Measurements from ENCODE around the gene AUH. TPM values are rescaled to one million over a fixed set of nuclear protein-coding genes. Genes with fewer than 3 reads are reported as not detected.

The AUH gene
- total and polyA plus RNA-seq, 5 donors = 19.1 to 29.0 (median 26.9) TPM

GRCh38 chr9:91297306-91297705, 64.4 kb downstream of the AUH start:
- no peak for ATAC-seq
- Histone ChIP-seq H3K27ac (ENCODE audit: low read length) (no peak overlapping the region), H3K4me1 (ENCODE audit: control insufficient read depth, insufficient read depth, low read length) (peaks cover 1% of the 10 kb centered on the region), H3K27me3 (ENCODE audit: control insufficient read depth, insufficient read depth) (no peaks in the 10 kb centered on the region), H3K4me3 (ENCODE audit: low read length) (no peak overlapping the region), H3K9me3 (ENCODE audit: control insufficient read depth, low read length) (no peaks in the 10 kb centered on the region)
- no peak for DNase-seq
- intact Hi-C loops (cut with DNase I) = no loop called here
- WGBS = 91% methylated on average over 1 of the region's 1 CpG

- intact Hi-C loops (cut with DNase I) = no loop called here
- no peak for DNase-seq
- Histone ChIP-seq H3K27me3 (ENCODE audit: control insufficient read depth, insufficient read depth) (no peaks in the 10 kb centered on the region), H3K9me3 (ENCODE audit: control insufficient read depth, low read length) (no peaks in the 10 kb centered on the region), H3K4me3 (ENCODE audit: low read length) (no peak overlapping the region), H3K27ac (ENCODE audit: low read length) (no peak overlapping the region), H3K4me1 (ENCODE audit: control insufficient read depth, insufficient read depth, low read length) (peaks cover 1% of the 10 kb centered on the region)
- no peak for ATAC-seq
These were observed 65.4 kb downstream of the AUH start for GRCh38 chr9:91296354-91296753.

GRCh38 chr9:91295357-91295756, 66.4 kb downstream of the AUH start:
- no peaks in the 10 kb centered on the region for H3K27me3 ChIP-seq (ENCODE audit: control insufficient read depth, insufficient read depth)
- no peak overlapping the region for H3K4me3 ChIP-seq (ENCODE audit: low read length)
- DNase-seq (no peak), ATAC-seq (no peak)
- no peak overlapping the region for H3K27ac ChIP-seq (ENCODE audit: low read length)
- WGBS = 73% methylated on average over 2 of the region's 2 CpGs
- intact Hi-C loops (cut with DNase I) = loop anchor here in 1 of 4 donors (2.0 kb wide), 1 partner anchor 15 kb away; no protein-coding TSS in a partner anchor
- H3K9me3 ChIP-seq (ENCODE audit: control insufficient read depth, low read length) = no peaks in the 10 kb centered on the region
- H3K4me1 ChIP-seq (ENCODE audit: control insufficient read depth, insufficient read depth, low read length) = peaks cover 1% of the 10 kb centered on the region

- intact Hi-C loops (cut with DNase I) = no loop called here
- ATAC-seq = no peak
- no peaks in the 10 kb centered on the region for H3K9me3 ChIP-seq (ENCODE audit: control insufficient read depth, low read length)
- H3K27me3 ChIP-seq (ENCODE audit: control insufficient read depth, insufficient read depth) = no peaks in the 10 kb centered on the region
- 81% methylated on average over 4 of the region's 4 CpGs for whole genome bisulfite sequencing
- no peaks in the 10 kb centered on the region for H3K4me1 ChIP-seq (ENCODE audit: control insufficient read depth, insufficient read depth, low read length)
- no peak overlapping the region for H3K27ac ChIP-seq (ENCODE audit: low read length)
- DNase-seq = no peak
- H3K4me3 ChIP-seq (ENCODE audit: low read length) = no peak overlapping the region
These were observed 69.9 kb downstream of the AUH start for GRCh38 chr9:91291866-91292265.

- intact Hi-C loops (cut with DNase I) = no loop called here
- Histone ChIP-seq H3K4me1 (ENCODE audit: control insufficient read depth, insufficient read depth, low read length) (no peaks in the 10 kb centered on the region), H3K27me3 (ENCODE audit: control insufficient read depth, insufficient read depth) (no peaks in the 10 kb centered on the region), H3K9me3 (ENCODE audit: control insufficient read depth, low read length) (no peaks in the 10 kb centered on the region), H3K4me3 (ENCODE audit: low read length) (no peak overlapping the region), H3K27ac (ENCODE audit: low read length) (no peak overlapping the region)
- ATAC-seq (no peak), DNase-seq (no peak)
- 86% methylated on average over 1 of the region's 1 CpG for WGBS
These were observed 72.5 kb downstream of the AUH start for GRCh38 chr9:91289244-91289643.

- intact Hi-C loops (cut with DNase I) = no loop called here
- WGBS = 58% methylated on average over 6 of the region's 6 CpGs
- H3K27me3 ChIP-seq (ENCODE audit: control insufficient read depth, insufficient read depth) = no peaks in the 10 kb centered on the region
- ATAC-seq = no peak
- H3K27ac ChIP-seq (ENCODE audit: low read length) = no peak overlapping the region
- no peak overlapping the region for H3K4me3 ChIP-seq (ENCODE audit: low read length)
- no peaks in the 10 kb centered on the region for H3K9me3 ChIP-seq (ENCODE audit: control insufficient read depth, low read length)
- DNase-seq = no peak
- no peaks in the 10 kb centered on the region for H3K4me1 ChIP-seq (ENCODE audit: control insufficient read depth, insufficient read depth, low read length)
These were observed 75.9 kb downstream of the AUH start for GRCh38 chr9:91285729-91286353.

- intact Hi-C loops (cut with DNase I) = no loop called here
- no peaks in the 10 kb centered on the region for H3K4me1 ChIP-seq (ENCODE audit: control insufficient read depth, insufficient read depth, low read length)
- WGBS = 97% methylated on average over 3 of the region's 3 CpGs
- H3K9me3 ChIP-seq (ENCODE audit: control insufficient read depth, low read length) = no peaks in the 10 kb centered on the region
- no peak overlapping the region for H3K4me3 ChIP-seq (ENCODE audit: low read length)
- ATAC-seq (no peak), DNase-seq (no peak)
- no peak overlapping the region for H3K27ac ChIP-seq (ENCODE audit: low read length)
- H3K27me3 ChIP-seq (ENCODE audit: control insufficient read depth, insufficient read depth) = no peaks in the 10 kb centered on the region
These were observed 79.4 kb downstream of the AUH start for GRCh38 chr9:91282292-91282691.

- Histone ChIP-seq H3K27ac (ENCODE audit: low read length) (no peak overlapping the region), H3K4me3 (ENCODE audit: low read length) (no peak overlapping the region), H3K27me3 (ENCODE audit: control insufficient read depth, insufficient read depth) (no peaks in the 10 kb centered on the region), H3K9me3 (ENCODE audit: control insufficient read depth, low read length) (no peaks in the 10 kb centered on the region), H3K4me1 (ENCODE audit: control insufficient read depth, insufficient read depth, low read length) (no peaks in the 10 kb centered on the region)
- 85% methylated on average over 8 of the region's 8 CpGs for WGBS
- ATAC-seq = no peak
- intact Hi-C loops (cut with DNase I) = loop anchor here in 1 of 4 donors (2.0 kb wide), 1 partner anchor 15 kb away; no protein-coding TSS in a partner anchor
- DNase-seq = no peak
These were observed 82.2 kb downstream of the AUH start for GRCh38 chr9:91279296-91280204.

GRCh38 chr9:91276513-91276912, 85.2 kb downstream of the AUH start:
- DNase-seq (no peak), ATAC-seq (no peak)
- no peaks in the 10 kb centered on the region for H3K27me3 ChIP-seq (ENCODE audit: control insufficient read depth, insufficient read depth)
- WGBS = 92% methylated on average over 3 of the region's 3 CpGs
- intact Hi-C loops (cut with DNase I) = no loop called here
- H3K9me3 ChIP-seq (ENCODE audit: control insufficient read depth, low read length) = no peaks in the 10 kb centered on the region
- no peaks in the 10 kb centered on the region for H3K4me1 ChIP-seq (ENCODE audit: control insufficient read depth, insufficient read depth, low read length)
- H3K4me3 ChIP-seq (ENCODE audit: low read length) = no peak overlapping the region
- H3K27ac ChIP-seq (ENCODE audit: low read length) = no peak overlapping the region

- intact Hi-C loops (cut with DNase I) = no loop called here
- Histone ChIP-seq H3K4me3 (ENCODE audit: low read length) (no peak overlapping the region), H3K27me3 (ENCODE audit: control insufficient read depth, insufficient read depth) (no peaks in the 10 kb centered on the region), H3K27ac (ENCODE audit: low read length) (no peak overlapping the region), H3K9me3 (ENCODE audit: control insufficient read depth, low read length) (no peaks in the 10 kb centered on the region), H3K4me1 (ENCODE audit: control insufficient read depth, insufficient read depth, low read length) (no peaks in the 10 kb centered on the region)
- no peak for DNase-seq
- 80% methylated on average over 1 of the region's 1 CpG for WGBS
- ATAC-seq = no peak
These were observed 86.1 kb downstream of the AUH start for GRCh38 chr9:91275655-91276054.

- H3K4me1 ChIP-seq (ENCODE audit: control insufficient read depth, insufficient read depth, low read length) = no peaks in the 10 kb centered on the region
- no peak overlapping the region for H3K4me3 ChIP-seq (ENCODE audit: low read length)
- 84% methylated on average over 2 of the region's 2 CpGs for WGBS
- intact Hi-C loops (cut with DNase I) = no loop called here
- ATAC-seq = no peak
- no peak overlapping the region for H3K27ac ChIP-seq (ENCODE audit: low read length)
- H3K27me3 ChIP-seq (ENCODE audit: control insufficient read depth, insufficient read depth) = no peaks in the 10 kb centered on the region
- no peak for DNase-seq
- no peaks in the 10 kb centered on the region for H3K9me3 ChIP-seq (ENCODE audit: control insufficient read depth, low read length)
These were observed 86.7 kb downstream of the AUH start for GRCh38 chr9:91274949-91275492.

All from right cardiac atrium (tissue), 5 donors.